ENCODE measurements around the gene METTL25.

DNA sequence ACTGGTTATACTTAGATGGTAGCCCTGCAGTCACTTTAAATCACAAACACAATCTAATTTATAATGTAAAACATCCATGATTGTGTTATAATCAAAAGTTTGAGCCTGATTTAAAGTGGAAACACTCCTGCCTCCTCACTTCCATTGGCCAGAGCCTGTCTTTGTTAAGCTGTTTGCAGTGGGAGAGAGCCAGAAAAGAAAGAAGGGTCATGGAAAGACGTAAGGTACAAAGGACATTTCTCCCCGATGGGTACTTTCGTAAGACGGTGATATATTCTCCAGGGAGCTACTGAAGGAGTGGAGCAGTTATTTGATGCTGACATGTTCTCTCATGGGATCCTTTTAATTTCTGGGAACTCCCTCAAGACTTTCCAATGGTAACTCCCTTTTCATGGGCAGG lies 164.0 kb downstream of the METTL25 start:
- TF ChIP-seq CTCF (IDR thresholded peaks at IDR 0.05; ENCODE audit: low read depth, low read length) (no peak), EZH2phosphoT487 (IDR thresholded peaks at IDR 0.05; ENCODE audit: low read depth) (no peak)

Measured in OCI-LY3 (cell line).